SHP77 treated with DMSO at 0.1 percent for 48 hours (cell line): Measurements from ENCODE around the gene ARFGAP2.
A peak's percentile ranks its signal among the peaks of the same experiment; 100 is the strongest.

Experiments
- DNase-seq: peaks from one replicate; lab custom pipeline; 2025; lab: John Stamatoyannopoulos, UW

ARFGAP2 gene

GRCh38 chr11:47186700-47187695 lies 10.3 kb upstream of the ARFGAP2 start:
- DNase-seq, result no peak

GRCh38 chr11:47186076-47186699 lies 9.5 kb upstream of the ARFGAP2 start, which contains the start of gene PACSIN3:
Gene PACSIN3 (minus strand): TSS chr11:47186434. CDS start chr11:47182727, 3,707 bp downstream.
- no peak for DNase-seq

DNA sequence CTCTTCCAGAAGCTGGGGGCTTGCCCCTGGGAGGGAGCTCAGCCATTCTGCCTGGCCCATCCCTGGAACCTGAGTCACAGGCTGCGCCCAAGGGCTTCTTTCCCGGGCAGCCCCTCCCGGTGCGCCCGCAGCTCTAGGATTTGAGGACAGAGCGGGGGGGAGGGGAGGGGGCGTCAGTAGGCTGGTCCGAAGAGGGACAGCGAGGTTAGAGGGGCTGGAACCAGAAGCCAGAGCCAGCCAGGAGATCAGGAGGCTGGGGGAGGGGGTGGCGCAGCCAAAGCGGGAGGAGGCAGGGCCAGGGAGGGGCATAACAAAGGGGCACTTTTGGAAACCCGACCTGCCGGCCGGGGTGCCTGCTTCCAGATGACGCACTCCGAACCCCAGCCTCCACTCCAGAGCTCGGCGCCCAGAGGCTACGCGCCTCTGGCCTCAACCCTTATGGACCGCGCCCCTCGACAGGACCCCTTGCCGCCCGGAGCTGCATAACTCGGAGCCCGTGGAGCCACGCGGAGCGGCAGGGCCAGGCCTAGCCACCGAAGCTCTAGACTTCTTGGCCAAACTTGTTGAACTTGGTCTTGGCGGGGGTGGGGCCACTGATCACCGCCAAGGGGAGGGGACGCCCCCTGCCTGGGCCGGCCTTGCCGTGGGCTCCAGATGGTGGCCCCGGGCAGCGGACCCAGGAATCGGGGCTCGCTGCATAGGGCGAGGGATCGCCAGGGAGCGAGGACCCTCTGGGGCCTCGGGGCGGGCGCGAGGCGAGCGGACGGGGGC lies 8.8 kb upstream of the ARFGAP2 start:
- DNase-seq, result no peak

DNA sequence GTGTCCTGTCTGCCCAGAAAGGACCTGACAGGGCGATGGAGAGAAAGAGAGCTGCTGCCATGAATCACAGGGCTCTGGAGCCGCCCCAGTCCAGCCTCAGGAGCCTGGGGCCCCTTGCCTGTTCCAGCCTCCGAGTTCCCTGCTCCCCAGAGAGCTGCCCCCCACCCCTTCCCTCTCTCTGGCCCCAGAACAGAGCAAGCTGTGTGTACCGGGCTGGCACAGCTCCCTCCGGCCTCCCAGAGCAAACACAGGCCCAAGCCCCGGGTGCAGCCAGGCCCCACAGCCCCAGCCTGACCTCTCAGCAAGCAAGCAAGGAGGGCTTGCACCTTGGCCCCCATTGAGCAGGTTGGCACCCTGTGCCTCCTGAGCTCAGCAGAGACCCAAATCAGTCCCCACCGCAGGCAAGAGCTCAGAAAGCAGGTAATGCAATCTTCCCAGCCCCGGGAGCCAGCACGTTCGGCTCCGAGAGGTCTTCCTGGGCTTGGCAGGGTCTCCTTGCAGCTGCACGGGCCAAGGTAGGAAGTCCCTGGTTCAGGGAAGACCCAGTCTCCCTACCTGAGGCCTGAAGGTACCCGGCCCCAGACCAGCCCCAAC lies 8.1 kb upstream of the ARFGAP2 start:
- DNase-seq, result no peak

- DNase-seq, result no peak
Measured at GRCh38 chr11:47183969-47184368, 7.3 kb upstream of the ARFGAP2 start.

DNA sequence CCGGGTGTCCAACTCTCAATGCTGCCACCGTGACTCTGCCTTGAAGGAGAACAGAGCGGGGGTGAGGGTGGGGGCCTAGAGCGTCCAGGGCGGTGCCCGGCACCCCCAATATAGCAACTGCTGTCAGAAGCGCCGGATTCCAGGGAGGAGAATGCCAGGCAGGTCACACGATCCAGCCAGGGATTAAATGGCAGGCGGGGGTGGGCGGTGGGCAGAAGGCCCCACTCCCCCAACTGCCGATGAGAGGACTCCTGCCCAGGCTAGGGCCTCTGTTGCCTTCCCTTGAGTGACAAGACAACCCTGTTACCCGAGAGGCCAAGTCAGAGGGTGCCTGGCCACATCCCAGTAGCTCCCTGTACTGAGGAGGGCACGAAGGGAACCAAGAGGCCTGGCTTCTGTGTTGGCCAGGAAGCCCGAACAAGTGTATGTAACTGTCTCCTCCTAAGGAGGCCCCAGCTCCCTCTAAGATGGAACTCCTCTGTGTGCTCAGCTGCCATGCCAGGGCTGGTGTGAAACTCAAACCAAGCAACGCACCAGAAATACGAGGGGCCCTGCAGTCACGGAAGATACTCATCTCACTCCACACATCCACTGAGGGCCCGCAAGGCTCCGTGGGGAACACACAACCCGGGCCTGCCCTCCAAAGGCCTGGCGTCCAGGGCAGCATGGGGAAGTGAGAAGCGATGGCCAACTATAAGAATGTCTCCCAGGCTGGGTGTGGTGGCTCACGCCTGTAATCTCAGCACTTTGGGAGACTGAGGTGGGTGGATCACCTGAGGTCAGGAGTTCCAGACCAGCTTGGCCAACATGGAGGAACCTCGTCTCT lies 6.6 kb upstream of the ARFGAP2 start:
- DNase-seq, result no peak

DNA sequence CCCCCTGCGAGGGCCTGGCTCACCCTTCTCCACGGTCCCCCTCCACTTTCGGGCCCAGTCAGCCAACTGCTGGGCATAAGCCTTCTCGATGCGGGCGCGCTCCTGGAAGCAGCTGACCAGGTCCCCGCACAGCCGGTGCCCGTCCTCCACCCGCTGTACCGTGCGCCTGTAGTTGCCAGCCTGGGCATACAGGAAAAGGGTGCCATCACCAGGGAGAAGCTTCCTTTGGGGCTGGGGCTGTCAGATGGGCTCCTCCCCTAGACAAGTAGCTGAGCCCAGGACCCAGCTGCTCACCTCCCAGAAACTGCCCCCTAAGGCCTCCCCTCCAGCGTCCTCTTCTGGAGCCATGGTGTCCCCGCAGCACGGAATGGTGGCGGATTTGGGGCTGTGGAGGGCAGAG lies 5.7 kb upstream of the ARFGAP2 start:
- no peak for DNase-seq

- DNase-seq, result no peak
Measured at GRCh38 chr11:47181271-47181670, 4.6 kb upstream of the ARFGAP2 start.

DNA sequence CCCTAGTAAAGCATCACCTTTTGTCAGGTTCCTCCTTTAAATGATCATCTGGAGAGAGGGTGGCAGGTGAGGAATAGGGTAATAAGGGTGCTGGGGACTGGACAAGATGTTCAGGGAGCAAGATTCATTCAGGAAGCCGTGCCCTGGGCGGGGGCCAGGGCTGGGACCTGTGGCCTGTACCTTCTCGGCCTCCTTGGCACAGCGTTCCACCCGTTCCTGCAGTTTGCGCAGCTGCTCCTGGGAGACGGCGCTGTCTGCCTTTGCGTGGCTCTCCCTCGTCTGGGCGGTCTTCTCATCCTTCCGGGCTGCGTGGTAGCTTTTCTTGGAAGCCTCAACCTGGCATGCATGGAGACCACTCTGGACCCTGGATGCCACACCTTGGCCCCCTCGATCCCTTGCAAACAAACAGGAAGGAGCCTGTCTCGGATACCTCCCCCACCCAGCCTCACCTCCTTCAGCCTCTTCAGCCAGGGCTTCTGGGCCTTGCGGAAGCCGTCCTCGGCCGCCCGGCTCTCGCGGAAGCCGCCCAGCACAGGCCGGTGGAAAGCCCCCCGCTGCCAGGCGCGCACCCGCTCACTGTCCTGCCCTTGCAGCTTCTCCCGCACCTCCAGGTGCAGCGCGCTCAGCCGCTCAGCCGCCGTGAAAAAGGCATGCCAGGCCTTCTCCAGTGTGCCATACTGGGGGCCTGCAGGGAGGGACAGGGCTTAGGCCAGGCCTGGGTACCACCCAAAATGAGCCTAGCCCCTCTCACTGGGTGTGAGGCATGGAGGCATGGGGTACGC lies 3.5 kb upstream of the ARFGAP2 start:
- DNase-seq, result no peak

- peak; percentile 18 for DNase-seq
Measured at GRCh38 chr11:47179655-47179991, 2.9 kb upstream of the ARFGAP2 start.

- no peak for DNase-seq
Measured at GRCh38 chr11:47178737-47179654, 2.3 kb upstream of the ARFGAP2 start.

- no peak for DNase-seq
Measured at GRCh38 chr11:47178316-47178715, 1.6 kb upstream of the ARFGAP2 start.

- DNase-seq, result no peak
Measured at GRCh38 chr11:47177846-47178245, 1.2 kb upstream of the ARFGAP2 start.

- peak; percentile 31 for DNase-seq
Measured at GRCh38 chr11:47177229-47177845, 658 bp upstream of the ARFGAP2 start.

DNA sequence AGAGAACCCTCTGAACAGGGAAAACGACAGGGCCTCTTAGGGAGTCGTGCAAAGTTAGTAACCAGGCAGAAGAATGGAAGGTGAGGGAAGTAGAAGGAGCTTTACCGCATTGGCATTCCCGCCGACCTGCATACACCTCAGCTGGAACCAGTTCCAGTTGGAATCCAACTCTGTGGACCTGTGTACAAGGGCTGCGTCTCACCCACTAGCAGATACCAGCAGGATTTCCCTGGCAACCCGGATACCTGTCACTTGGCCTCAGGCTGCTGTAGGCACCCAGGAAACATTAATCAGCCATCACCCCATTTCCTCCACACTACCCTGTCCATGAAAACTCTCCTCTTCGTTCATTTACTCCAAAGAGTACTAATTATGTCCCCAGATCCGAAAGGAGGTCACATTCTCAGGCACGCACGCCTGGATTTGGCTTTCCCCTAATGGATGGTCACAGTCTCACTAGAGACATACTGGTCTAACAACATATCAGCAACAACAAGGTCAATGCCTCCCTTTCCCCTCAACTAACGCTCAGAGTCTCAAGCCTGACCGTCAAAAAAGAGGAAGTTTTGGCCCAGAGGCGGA lies 842 bp downstream of the ARFGAP2 start:
- DNase-seq, result no peak

DNA sequence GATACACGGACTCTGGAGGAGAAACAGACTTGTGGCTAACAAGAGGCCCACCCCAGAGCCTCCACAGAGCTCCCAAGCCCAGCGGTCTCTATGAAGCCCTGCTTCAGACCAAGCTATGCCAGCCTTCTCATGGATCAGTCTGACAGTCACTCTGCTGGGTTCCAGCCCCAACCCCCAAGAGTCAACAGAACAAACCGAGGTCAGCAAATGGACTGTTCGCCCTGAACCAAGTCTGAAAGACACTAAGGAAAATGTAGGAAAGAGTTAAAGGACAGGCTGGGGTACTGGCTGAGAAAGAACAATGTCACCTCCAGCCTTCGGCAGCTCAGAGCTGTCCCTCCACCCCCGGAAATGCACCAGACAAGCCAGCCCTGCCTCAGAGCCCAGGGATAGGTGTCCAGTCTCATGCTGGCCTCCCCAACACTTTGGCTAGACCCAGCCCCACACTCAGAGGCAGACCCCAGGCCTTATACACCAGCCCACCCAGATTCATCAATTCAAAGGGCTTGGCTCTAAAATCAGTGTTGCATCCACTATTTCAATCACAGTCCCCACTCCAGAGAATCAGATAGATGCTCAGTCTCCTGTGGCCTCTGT lies 3.8 kb downstream of the ARFGAP2 start:
- DNase-seq, result no peak

GRCh38 chr11:47171856-47172255 lies 4.8 kb downstream of the ARFGAP2 start:
- no peak for DNase-seq
